Head of caudate nucleus (tissue), 42 donors: Measurements from ENCODE around the gene CLDN7.

Experiments used
- DNase-seq, 42 donors: peaks; one replicate each; pipeline versions ENCODE4 v3.0.0 to v3.0.0-alpha.2; 2020 to 2021; ENCODE audit warnings: mixed read lengths in 7 of 42
- intact Hi-C: fragments of 100-400 bp; cut with DNase I; formaldehyde crosslinking; loops from one replicate; pipeline ENCODE4 v1.15.0; 2022

Gene CLDN7

DNA sequence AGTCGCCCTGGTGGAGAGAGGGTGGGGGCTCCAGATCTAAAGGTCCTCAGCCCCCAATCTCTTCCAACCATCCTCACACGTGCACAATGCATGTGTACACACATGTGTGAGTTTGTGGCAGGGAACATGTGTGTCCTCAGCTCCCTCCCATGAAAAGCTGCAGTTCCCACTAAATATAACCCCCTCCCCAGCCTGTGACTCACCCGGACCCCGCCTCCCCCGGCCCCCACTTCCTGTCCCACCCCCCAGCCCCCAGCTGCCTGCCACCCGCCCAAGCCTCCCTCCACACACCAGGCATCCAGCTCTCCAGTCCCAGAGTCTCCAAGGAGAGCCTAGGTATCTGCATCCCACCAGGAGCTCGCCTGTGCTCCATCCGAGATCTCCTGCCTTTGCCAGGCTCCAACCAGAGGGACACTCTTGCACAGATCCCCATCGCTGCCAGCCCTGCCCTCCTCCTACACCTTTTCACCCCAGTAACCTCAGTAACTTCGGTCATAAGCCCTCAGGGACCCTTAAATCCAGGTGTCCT is 46.6 kb downstream of the CLDN7 start:
- intact Hi-C loops = no loop called here
- DNase-seq = peak in 8 of 42 donors; percentile 36 to 73 (median 56)

DNA sequence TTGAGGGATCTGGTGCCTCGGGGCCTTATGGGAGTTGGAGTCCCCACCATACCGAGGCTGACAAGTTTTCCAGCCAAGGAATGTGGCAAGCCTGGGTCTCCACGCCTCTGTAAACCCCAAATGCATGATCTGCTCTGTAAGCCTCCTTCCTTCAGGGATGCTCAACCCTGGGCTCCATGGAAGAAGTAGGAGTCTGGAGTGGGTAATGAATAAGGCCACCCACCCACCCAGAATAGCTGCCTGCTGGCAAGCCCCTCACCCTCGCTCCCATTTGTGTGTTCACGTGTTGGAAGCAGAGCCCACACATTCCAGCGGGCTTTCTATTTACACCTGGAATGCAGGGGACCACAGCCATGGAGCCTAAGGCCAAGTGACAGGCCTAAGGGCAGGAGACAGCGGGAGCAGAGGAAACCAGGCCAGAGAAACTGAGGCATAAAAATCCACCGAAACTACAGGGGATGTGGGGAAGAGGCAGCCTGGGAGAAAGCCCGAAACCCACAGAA is 47.1 kb downstream of the CLDN7 start:
- no peak for DNase-seq
- intact Hi-C loops = no loop called here

DNA sequence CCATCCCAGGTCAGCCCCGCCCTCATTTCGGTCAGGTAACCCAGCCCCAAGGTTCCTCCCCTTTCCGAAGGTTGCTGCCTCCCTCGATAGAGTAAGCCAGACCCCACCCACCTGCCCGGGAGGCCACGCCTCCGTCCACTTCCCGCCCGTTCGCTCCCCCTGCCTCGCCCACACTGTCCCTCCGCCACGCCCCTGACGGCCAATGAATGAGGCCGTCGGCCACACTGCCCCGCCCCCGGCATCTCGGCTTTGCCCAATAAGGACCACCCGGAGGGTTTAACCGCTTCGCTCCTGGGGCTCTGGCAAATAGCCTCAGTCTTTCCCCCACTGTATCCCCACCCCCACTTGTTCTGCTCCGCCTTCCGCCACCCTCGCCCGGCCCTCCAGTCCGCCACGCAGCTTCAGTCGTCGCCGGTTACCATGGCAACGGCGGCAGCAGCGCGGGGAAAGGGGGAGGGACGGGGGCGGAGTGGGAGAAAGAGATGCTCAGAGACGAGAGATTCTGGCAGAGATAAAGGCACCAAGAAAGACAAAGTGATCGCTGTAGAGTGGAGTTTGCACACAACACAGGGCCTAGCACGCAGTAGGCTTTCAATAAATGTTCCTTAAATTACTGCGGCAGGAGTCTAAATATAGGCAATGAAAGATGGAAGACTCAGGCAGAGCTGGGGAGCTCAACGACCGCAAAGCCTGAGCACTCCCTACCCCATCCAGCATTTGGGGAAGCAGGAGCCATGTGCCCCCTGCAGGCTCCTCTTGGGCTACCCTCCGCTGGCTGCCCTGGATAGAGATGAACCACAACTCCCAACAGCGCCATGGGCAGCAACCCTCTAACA is 47.8 kb downstream of the CLDN7 start:
- intact Hi-C loops = no loop called here
- peak; percentile 88 to 98 (median 96) for DNase-seq

DNA sequence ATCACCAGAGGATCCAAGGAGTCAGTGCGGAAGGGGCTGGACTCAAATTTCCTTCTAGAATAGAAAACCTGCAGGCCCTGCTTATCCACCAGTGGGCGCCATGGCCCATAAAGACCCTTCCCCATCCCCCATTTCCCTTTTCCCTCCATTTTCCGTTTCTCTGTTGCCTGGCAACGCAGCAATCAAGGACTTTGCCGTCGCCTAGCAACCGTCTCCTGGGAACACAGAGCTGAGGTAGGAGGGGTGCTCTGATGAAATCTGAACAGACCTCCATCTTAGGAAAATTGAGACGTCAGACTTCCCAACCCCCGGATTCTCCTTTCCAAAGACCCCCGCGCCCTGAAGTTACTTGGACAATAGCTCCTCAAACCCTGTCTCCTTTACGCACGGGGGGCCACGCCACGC is 48.4 kb downstream of the CLDN7 start:
- peak; percentile 68 to 96 (median 85) for DNase-seq

DNA sequence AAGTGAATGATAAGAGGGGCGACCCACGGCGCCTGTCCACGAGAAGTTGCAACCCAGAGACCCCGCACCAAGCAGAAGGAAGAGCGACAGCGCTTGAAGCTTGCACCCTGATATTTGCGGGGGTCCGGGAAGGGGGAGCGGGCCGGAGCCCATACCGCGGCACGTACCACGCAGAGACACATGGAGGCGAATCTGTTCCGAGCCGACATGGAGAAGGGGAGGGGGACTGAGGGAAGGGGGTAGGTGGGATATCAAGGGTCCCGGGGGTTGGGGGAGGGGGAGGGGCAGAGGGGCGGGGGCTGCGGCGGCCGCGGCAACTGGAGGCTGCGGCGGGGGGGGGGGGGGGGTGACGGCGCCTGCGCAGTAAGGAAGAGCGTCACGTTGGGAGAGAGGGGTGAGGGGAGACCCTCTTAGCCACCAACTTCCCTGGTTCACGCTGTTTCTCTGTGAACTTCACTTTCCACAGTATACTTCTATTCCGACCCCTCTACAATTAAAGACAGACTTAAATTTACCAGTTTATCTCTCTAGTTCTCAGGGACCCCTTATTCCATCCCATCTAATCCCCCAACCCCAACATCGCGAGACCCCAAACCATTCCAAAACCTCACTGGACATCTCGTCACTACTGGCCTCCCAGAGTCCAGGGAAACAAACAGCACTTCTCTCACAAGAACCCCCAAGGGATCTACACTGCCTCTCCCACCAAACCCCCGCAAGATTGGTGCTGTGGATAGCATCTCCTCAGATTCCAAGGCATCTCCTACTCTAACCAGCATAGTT is 50.6 kb downstream of the CLDN7 start:
- peak in 1 of 42 donors; percentile 16 for DNase-seq
- intact Hi-C loops = no loop called here

More for the DNA sequence above, 48.4 kb downstream of the CLDN7 start:
- intact Hi-C loops = no loop called here
